PFSK-1 (cell line): ENCODE measurements around the gene MFSD2A.

Experiments used
- FOXP2 ChIP-seq: optimal IDR thresholded peaks from 2 replicates; pipeline ENCODE3; 2011; ENCODE audit warnings: borderline replicate concordance, control low read depth, inconsistent platforms; ENCODE audit not compliant: insufficient read depth; ENCODE audit errors: extremely low read length, extremely low read depth
- POLR2AphosphoS5 ChIP-seq: IDR thresholded peaks from 2 replicates; pipeline ENCODE4 v1.6.1; 2012; ENCODE audit warnings: low read depth, mild to moderate bottlenecking, control low read depth, low read length, moderate library complexity
- REST ChIP-seq, 2 experiments: IDR thresholded peaks; 2 replicates each; pipeline versions ENCODE4 v1.6.1 to v1.8.0; 2011 to 2012; ENCODE audit warnings: low read depth in 2 of 2, low read length in 2 of 2, control low read depth in 1 of 2, inconsistent platforms in 1 of 2, mild to moderate bottlenecking in 1 of 2, moderate library complexity in 1 of 2; ENCODE audit not compliant: insufficient read depth in 1 of 2
- SIN3A ChIP-seq: IDR thresholded peaks from 2 replicates; pipeline ENCODE4 v1.6.1; 2012; ENCODE audit warnings: mild to moderate bottlenecking, low read length, moderate library complexity, borderline replicate concordance; ENCODE audit not compliant: insufficient read depth
- TAF1 ChIP-seq: IDR thresholded peaks from 2 replicates; pipeline ENCODE4 v1.6.1; 2012; ENCODE audit warnings: low read length, control low read depth, borderline replicate concordance; ENCODE audit not compliant: insufficient read depth

MFSD2A gene

GRCh38 chr1:39954324-39954869, 548 bp upstream of the MFSD2A start:
- TF ChIP-seq TAF1, result no peak
- no peak for TF ChIP-seq REST (IDR thresholded peaks at IDR 0.05; ENCODE audit: insufficient read depth in 1 of 2, low read depth in 2 of 2, low read length in 2 of 2)
- TF ChIP-seq FOXP2, result no peak
- no peak for TF ChIP-seq SIN3A
- no peak for TF ChIP-seq POLR2AphosphoS5

DNA sequence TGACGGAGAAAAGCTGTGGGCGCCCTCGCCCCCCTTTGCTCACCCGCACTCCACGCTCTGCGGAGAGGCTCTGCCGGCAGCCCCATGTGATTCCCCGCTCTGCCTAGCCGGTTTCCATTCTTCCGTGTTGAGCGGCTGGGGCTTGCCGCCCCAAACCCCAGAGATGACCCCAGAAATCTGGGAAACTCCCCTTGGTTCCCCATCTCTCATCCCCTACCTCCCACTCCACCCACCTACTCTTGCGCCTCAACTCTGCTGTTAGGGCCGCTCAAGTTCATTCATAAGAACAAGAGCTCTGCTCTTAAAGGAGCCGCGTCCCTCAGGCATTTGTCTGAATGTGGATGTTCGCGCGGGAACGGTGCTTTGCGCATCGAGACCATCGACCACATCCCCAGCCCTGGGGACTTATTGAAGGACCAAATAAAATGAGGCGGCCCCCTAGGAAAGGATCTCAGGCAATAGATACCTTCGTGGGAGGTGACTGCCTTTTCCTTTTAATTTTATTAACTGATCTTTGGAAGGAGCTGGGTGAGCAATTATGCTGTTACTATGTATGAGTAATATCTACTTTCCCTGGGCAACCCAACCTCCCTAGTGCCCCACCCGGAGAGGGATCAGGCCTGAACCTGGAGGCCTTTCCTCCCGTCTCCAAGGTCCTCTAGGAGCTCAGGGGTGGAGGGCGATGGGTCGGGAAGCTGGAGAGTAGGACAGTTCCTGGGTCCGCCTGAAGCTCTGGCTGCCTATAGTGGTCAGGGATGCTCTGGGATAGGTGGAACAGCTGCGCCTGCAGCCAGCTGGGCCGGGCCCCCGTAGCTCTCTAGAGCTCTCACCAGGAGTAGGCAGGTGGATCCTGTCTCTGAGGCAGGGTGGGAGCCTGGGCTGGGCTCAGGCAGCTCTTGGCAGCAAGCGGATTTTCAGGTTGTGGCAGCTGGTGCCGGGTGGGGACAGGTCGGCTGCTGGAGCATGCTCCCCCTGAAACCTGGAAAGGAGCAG, 898 bp downstream of the MFSD2A start:
- no peak for TF ChIP-seq REST (IDR thresholded peaks at IDR 0.05; ENCODE audit: insufficient read depth in 1 of 2, low read depth in 2 of 2, low read length in 2 of 2)
- no peak for TF ChIP-seq FOXP2
- peak; percentile 73; the same call in 1 of the 2 replicates for TF ChIP-seq SIN3A
- TF ChIP-seq TAF1, result 0 out of 2 replicates have a peak, but pooled peaks have one; percentile 27
- no peak for TF ChIP-seq POLR2AphosphoS5

DNA sequence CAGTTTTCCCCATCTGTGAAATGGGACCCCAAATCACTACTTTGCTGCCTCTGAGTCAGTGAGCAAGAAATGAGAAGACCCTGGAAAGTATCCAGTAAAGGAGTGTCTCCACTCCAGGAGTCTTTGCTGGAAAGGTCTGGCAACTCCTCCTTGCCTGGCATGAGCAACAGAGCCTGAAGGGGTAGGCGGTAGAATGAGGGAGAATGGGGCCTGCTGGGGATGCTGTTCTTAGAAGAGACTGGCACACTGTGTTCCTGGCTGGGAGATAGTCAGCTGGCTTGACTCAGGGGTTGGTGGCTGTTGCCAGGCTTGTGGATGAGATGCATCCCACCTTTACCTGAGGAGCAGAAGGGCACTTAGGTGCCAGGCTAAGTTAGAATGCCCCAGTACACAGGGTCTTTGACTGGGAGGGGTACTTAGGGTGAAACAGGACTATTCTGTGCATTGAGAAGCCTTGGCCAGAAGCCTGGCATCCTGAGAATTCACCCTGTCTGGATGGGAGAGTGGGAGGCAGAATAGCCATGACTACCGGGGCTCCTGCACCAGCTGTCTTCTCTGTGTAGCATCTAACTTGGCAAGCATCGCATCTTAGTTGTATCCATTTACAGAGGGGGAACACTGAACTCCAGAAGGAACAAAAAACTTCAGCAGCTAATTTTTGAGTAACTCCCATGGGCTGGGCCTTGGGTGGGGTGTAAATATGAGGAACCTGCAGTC, 2.5 kb downstream of the MFSD2A start:
- TF ChIP-seq FOXP2 (no peak), POLR2AphosphoS5 (no peak), REST (IDR thresholded peaks at IDR 0.05; ENCODE audit: insufficient read depth in 1 of 2, low read depth in 2 of 2, low read length in 2 of 2) (no peak), SIN3A (no peak), TAF1 (no peak)

DNA sequence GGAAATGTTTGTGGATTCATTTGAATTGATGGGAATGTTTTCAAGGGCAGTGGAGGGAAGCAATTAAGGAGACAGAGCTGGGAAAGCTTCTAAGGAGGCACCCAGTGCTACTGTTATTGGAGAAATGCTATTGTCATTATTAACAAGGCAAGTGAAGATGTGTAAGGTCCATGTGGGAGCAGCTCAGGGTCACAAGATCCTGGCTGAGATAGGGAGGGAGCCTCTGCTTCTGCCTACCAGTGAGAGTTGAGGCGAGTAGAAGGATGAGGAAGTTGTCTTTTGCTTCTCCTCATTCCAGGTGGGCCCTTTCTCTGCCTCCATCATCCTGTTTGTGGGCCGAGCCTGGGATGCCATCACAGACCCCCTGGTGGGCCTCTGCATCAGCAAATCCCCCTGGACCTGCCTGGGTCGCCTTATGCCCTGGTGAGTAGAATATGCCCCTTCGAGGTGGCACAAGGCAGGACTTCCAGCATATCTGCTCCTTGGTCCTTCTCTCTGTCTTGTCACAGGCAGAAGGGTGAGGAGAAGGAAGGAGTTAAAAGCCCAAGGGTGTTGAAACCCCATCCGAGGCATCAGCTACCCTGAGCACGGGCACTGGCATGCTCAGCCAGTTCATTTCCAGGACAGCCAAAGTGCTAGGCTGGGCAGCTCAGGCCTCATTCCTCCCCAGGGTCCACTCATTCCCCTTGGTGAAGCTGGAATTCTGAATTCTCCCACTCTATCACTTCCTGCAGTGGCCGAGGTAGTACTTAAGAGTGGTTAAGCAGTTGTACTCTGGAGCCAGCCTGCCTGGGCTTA, 3.7 kb downstream of the MFSD2A start:
- TF ChIP-seq FOXP2, result no peak
- TF ChIP-seq REST (IDR thresholded peaks at IDR 0.05; ENCODE audit: insufficient read depth in 1 of 2, low read depth in 2 of 2, low read length in 2 of 2), result no peak
- TF ChIP-seq TAF1, result no peak
- TF ChIP-seq POLR2AphosphoS5, result no peak
- TF ChIP-seq SIN3A, result no peak
